Measurements from ENCODE around the gene FAM83D.
"Not testable (repeated sequence)": the region's sequence is repeated elsewhere in the genome, so short reads cannot be mapped to it uniquely, and the experiment has no call there.

Gene FAM83D

DNA sequence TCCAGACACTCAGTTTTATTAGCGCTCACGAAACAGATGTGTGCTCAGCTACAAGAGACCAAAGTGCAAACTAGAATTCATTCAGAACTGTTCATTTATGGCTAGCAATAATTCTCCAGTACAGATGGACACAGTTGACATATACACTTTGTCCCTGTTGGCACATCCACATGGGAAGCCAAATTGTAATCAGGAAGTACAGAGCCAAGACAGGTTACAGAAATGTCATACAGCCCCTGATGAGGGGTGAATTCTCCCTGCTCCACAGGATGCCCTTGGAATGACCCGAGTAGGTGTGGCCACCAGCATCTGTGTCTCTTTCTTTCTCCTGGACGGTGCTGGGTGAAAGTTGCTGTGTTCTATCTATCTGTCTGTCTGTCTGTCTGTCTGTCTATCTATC is 43.5 kb downstream of the FAM83D start:
- DNase-seq, result no peak

DNA sequence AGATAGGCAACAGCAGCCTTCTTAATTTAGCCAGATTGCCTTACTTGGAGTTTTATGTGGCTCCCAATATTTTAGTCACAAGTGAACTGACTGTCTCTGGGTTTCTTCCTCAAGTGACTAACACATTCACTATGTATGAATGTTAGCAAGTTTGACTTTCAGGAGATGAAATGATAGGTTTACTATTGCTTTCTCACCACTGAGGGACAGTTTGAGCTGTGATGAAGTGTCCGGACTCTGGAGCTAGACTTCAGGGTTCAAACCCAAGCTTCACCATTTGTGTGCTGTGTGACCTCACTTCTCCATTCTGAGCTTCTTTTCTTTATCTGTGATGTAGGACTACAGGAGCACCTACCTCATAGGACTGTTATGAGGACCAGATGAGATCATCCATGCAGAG is 44.1 kb downstream of the FAM83D start:
- no peak for DNase-seq

DNA sequence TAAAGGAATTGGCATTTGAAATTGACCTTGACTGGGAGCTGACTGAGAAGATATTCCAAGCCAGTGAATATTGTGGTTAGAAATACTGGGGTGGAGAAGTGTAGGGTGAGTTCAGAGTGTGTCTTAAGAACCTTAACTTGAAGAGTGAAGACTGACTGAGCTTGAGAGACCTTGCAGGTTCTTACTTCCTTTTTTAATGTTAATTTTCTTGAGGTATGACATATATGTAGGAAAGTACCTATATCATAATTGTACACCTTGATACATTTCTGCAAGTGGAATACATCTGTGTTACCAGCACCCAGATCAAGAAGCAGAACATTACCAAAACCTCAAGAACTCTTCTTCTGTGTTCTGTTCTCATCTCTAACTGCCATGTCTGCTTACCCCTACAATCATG is 46.9 kb downstream of the FAM83D start:
- DNase-seq, result no peak

DNA sequence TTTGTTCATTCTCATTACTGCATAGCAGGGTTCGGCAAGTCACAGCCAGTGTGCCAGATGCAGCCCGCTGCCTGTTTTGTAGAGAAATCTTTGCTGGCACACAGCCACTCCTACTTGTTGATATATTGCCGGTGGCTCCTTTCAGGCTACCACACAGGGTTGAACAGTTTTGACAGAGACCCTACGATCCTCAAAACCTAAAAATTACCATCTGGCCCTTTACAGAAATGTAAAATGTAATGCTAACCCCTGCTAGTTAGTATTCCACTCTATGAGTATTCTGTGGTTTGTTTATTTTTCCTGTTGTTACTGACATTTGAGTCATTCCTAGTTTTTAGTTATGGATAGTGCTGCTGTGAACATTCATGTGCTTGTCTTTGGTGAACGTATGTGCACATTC is 47.4 kb downstream of the FAM83D start:
- no peak for DNase-seq

DNA sequence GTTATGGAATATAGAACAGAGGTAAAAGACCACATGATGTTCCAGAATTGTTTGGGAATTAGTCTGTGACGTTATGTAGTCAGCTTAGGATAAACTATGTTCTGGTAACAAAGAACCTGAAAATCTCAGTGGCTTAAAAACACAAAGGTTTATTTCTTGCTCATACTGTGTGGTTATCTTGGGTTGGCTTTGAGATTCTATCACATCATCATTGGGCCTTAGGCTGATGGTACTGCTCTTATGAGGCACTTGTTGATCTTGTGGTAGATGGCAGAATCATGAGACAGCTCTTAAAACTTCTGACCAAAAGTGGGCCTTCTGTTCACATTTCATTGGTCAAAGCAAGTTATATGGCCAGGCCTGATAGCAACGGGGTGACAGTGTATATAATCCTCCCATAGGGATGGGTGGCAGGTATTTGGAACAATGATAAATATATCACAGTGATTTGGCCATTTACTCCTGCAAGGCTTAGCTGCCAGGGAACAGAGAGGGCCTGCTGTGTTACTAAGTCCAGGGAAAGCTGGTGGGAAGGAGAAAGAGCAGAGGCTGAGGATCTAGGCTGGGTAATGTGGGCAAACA is 49.4 kb downstream of the FAM83D start:
- peak; percentile 18 for DNase-seq

DNA sequence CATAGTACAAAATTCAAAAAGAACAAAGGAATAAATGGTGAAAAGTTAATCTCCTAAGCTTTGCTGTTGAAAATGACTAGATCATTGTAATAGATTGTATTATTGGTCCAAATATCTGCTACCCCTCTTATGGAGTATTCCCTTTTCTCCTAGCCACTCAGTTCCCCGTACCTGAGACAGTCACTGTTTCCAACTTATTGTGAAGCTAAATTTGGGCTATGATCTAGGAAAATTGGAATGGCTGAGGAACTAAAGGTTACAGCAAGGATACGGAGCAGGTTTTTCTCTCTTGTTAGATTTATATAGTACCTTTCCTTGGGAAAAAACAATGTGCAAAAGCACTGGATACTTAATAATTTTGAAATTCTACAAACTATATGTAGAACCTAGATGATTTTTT is 53.2 kb downstream of the FAM83D start:
- no peak for DNase-seq

DNA sequence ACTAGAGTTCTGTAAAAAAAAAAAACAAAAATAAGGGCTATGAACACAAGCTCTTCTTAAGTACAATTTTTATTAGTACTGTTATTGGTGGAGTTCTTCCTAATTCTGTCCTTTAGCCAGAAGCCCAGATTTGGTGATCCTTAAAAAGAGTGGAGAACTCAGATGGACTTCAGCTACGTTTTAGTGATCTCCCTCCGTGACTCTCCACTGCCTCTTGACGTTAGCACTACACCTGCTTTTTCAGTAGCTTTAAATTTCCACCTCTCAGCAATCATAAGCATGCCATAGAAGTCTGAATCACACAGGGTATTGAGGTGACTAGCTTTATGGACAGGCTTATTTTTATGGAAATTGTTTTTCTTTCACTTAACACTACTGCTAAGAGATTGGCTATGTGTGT is 53.6 kb downstream of the FAM83D start:
- no peak for DNase-seq

DNA sequence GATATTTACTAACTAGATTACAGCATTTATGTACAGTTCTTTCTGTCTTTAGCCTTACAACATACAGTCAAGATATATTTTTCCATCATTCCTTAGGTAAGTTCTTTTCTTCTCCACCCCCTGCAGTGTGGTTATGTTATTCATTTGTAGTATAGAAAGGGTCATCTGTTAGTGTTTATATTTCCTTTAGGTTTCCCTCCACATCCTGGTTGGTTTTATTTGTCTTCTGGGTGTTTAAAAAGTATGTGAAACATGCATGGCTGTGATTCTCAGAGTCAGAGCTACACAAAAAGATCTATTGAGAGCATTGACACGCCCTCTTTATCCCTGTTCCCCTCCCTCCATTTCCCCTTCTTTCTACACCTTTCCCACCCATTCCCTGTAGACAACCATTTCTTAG is 56.1 kb downstream of the FAM83D start:
- no peak for DNase-seq

DNA sequence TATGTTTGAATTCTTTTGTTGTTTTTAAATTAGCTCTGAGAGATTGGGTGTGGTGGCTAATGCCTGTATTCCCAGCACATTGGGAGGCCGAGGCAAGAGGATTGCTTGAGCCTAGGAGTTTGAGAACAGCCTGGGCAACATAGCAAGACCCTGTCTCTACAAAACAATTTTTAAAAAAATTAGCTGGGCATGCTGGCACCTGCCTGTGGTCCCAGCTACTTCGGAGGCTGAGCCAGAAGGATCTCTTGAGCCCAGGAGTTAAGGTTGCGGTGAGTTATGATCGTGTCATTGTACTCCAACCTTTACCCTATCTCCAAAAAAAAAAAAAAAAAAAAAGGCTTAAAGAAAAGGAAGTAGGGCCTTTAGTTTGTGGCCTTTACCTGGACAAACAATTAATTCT is 58.8 kb downstream of the FAM83D start:
- no peak for DNase-seq

DNA sequence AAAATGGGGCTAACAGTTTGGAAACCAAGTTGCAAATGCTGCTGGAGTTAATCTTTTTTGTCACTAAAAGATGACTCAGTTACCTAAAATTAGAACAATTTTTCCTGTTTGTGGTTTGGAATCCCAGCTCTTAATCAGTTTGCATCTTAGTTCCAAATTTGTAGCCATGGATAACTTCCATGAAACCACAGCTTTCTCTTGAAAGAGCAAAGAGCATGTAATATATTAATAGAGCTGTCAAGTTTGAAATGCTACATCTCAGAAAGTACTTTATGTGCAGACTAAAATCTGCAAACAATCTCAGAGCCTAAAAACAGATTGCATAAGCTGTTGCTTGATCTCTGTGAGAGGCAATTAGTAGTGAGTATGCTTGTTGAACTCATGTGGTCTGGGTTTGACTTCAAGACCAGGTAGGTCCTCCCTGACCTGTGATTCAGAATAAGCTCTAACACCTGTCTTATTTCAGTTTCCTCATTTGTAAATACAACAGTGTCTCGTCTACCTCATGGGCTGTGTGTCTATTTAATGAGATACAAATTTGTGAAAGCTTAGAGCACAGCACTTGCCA is 59.5 kb downstream of the FAM83D start:
- DNase-seq, result peak; percentile 26

DNA sequence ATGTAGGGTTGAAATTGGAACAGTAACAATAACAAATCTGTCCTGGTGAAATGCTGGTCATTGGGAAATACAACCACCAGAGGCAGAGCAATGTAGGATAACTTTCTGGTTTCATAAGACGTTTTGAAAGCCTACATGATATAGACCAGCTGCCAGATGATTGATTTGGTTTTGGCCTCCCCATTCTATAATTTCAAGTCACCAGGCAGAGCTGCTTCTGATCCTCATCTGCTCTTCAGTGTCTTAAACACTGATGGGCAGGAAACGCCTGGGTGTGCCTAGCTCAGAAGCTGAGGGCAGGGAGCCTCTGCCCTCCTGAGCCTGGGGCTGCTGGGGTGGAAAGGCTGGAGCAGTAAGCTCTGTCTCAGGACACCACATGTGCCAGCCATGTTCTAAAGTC is 60.4 kb downstream of the FAM83D start:
- DNase-seq, result no peak

DNA sequence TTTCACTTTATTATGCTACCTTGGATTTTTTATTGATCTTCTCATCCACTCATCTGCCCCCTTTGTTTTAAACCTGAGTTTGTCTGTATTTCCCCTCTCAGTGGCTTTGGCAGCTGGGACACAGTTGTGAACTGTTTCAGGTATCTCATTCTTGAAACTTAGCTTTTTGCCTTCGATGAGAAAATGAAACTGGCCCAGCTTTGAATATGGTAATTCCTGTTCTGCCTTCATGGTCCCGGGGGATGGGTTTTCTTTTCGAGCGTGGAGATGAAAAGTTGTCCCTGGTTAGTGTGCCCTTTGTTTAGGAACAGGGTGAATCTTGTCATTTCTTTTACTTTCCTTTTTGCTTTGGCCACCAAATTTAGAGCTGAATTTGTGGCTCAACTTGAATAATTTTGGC is 61.6 kb downstream of the FAM83D start:
- no peak for DNase-seq

DNA sequence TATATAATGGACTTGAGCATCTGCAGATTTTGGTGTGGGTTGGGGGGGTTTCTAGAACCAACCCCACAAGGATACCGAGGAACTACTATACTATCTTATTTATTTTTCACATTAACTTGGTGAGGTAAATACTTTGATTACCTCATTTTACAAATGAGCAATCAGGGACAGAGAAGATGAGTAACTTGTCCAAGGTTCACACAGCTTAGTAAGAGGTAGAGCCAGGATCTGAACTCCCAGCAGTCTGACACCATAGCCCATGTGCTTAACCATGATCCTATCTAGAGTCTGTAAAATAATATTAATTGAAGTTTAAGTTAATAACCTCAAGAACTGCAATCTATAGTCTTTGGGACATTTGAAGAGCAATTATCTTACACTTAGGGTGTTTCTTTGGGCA is 64.5 kb downstream of the FAM83D start:
- no peak for DNase-seq

DNA sequence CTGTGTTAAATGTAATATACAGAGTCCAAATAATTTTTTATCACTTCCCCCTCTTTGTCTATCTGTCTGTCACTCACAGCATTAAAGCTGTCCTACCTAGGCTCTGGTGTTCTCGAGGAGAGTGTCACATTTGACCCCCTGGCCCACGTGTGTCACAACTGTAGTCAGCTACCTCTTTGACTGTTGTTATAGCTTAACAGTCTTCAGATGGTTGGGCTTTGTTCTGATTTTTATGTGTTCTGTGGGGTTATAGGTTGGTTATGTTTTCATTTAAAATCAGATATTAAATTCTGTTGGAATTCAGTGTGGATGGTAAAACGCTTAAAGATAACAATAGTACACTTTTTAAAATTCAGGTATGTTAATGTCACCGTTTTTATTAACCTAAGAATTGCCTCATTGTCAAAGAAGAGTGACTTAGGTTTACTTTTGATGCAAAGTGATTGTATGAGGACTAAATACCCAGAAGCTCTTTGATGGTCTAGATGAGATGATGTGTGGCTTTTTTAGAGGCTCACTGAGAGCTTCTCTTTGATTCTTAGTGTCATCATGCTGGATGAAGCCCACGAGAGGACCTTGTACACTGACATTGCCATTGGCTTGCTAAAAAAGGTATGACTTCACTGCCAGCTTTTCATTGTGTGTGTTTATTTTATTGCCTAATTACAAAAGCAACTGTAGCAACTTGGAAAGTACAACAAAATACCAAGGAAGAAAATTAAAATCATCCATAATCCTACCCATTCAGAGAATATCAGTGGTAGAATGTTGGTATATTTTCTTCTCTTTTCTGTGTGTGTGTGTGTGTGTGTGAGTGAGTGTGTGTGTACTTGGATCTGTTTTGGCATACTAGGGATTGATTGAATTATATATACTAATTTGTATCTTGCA is 65.8 kb downstream of the FAM83D start:
- DNase-seq, result no peak

DNA sequence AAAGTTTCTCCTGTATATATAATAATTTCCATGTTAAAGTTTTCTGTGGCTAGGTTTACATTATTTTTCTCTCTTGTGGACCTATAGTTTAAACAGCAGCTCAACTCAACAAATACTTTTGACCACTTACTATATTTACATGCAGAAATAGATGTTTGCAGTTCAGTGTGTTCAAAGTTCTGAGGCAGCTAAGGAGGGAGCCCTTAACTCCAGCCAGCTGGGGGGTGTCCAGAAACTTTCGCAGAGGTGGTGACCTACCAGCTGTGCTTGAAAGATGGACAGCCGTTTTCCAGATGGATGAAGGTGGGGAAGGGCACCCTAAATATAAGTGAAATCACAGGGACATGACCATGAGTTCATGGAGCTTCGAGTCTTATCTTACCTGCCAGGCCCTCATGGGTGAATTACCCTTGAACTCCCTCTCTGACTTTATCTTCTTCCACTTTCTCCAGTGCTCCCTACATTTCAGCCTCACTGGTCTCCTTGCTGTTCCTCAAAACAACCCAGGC is 69.4 kb downstream of the FAM83D start:
- DNase-seq, result peak; percentile 8

DNA sequence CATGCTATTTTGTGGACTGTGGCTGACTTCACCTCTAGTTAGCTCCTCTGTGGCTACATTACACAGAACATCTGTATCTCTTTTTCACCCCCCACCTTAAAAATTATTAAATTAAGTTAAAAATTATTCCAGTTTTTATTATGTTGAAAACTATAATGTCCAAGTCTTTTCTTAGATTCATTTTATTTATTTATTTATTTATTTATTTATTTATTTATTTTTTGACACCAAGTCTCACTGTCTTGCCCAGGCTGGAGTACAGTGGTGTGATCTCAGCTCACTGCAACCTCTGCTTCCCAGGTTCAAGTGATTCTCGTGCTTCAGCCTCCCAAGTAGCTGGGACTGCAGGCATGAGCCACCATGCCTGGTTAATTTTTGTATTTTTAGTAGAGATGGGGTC is 70.6 kb downstream of the FAM83D start:
- not testable (repeated sequence) for DNase-seq

DNA sequence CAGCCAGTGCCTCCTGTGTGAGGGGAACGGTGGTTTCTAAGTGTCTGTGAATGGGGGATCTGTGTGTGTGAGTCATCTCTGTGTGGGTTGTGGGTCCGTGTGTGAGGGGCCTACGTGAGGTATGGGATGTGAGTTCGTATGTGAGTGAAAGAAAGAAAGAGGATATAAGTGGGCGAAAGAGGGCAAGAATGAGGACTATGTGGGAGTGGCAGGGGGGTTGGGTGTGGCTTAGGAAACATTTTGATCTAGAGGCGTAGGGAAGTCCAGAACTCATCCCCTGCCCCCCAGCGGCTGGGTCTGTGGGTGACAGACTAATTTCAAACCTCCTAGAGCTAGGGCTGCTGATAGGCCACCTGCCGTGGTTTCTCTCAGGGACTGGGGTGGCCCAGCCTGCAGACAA is 71.4 kb downstream of the FAM83D start:
- DNase-seq, result no peak

DNA sequence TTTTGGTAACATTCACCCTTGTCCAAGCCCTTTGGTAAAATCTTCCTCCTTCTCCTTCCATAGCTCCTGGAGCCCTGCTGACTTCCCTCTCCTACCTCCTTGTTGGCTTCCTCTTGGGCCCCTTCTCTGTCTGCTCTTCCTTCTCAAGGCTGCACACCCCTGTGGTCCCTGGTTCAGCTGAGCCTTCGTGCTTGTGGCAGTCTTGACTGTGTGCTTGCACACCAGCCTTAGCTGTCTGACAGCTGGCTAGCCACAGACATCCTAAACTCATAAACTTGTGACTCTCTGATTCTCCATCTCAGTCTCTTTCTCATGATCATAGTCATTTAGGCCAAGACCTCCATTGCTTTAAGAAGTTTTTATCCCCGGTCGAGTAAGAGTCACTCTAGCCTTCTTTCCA is 73.0 kb downstream of the FAM83D start:
- no peak for DNase-seq

DNA sequence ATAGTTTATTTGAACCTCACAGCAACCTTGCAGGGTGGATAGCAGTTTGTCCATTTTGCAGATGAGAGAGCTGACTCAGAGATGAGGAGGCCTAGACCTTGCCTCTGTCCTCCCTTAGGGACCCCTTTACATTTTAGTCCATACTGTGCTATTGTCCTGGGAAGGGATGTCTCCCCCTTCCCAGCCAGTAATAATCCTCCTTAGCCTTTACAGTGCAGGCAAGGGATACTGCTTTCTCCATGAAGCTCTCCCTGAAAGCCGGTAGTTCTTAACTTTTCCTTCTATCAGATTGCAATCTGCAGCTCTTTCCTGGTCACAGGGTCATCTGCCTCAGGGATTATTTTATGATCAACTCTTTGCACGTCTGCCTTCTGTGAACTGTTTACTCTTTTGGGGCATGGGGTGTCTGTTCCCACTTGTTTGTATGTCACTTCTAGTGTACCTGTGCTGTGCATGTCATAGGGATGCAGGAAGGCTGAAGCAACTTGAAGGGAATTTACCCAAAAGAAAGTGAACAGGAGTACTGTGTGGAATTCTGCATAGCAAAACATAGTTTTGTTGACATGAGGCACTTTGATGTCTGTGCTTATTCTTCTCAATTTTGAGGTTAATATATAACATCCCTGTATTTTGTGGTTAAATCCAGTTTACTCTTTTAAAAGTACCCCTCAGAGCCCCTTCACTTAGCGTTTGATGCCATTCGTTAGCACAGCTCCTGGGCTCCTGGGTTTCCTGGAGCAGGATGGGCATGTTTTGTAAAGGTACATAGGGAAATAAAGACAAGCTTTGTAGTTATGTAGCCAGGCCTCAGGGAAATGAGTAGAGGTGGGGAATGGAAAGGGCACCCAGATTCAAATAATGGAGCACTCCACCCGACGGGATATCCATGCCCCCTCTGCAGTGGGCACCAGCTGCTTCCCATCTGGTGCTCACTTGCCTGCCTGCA is 74.0 kb downstream of the FAM83D start:
- DNase-seq, result no peak
